ENCODE data around the gene BRI3.

- TF ChIP-seq, protein P1, sequence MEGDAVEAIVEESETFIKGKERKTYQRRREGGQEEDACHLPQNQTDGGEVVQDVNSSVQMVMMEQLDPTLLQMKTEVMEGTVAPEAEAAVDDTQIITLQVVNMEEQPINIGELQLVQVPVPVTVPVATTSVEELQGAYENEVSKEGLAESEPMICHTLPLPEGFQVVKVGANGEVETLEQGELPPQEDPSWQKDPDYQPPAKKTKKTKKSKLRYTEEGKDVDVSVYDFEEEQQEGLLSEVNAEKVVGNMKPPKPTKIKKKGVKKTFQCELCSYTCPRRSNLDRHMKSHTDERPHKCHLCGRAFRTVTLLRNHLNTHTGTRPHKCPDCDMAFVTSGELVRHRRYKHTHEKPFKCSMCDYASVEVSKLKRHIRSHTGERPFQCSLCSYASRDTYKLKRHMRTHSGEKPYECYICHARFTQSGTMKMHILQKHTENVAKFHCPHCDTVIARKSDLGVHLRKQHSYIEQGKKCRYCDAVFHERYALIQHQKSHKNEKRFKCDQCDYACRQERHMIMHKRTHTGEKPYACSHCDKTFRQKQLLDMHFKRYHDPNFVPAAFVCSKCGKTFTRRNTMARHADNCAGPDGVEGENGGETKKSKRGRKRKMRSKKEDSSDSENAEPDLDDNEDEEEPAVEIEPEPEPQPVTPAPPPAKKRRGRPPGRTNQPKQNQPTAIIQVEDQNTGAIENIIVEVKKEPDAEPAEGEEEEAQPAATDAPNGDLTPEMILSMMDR (IDR thresholded peaks at IDR 0.05; ENCODE audit: low read length): no peak
- TF ChIP-seq EZH2 (IDR thresholded peaks at IDR 0.05; ENCODE audit: borderline replicate concordance, low read length): no peak
These were observed 28.1 kb downstream of the BRI3 start for GRCh38 chr7:98309566-98309965.

All from OCI-LY1 (cell line).